GM21515 (cell line): ENCODE data around the gene STRIP1.
"Not testable (repeated sequence)": the region's sequence is repeated elsewhere in the genome, so short reads cannot be mapped to it uniquely, and the experiment has no call there.

Source experiments
- ATAC-seq: cut with Tn5 transposase; IDR thresholded peaks from one replicate; pipeline ENCODE4 v1.9.1; 2021; ENCODE audit not compliant: unreplicated experiment

The STRIP1 gene

GRCh38 chr1:110068646-110069403 is 34.4 kb downstream of the STRIP1 start:
- ATAC-seq = no peak

GRCh38 chr1:110069404-110070281 is 35.2 kb downstream of the STRIP1 start:
- no peak for ATAC-seq

DNA sequence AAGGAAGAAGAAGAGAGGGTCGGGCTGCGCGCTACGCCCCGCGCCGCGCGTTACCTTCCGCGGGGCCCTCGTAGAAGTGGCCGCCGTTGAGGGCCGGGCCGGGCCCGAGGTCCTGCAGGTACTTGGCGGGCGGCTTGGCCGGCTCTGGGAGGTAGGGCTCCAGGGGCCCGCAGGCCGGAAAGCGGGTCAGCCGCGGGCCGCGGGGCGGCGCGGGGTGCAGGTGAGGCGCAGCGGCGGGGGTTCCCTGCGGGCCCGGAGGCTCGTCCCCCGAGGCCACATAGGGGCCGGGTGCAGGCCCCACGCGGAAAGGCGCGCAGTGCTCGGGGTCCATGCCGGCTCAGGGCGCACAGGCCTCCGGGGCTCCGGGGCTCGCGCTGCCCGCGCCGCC is 35.9 kb downstream of the STRIP1 start:
- no peak for ATAC-seq

GRCh38 chr1:110070671-110071242 is 36.3 kb downstream of the STRIP1 start, which contains the start of gene ALX3:
Gene ALX3, minus strand, starts transcription at chr1:110070672. Its CDS starts 60 bp downstream, at chr1:110070612.
- no peak for ATAC-seq

GRCh38 chr1:110074166-110074565 is 39.7 kb downstream of the STRIP1 start:
- ATAC-seq = no peak

DNA sequence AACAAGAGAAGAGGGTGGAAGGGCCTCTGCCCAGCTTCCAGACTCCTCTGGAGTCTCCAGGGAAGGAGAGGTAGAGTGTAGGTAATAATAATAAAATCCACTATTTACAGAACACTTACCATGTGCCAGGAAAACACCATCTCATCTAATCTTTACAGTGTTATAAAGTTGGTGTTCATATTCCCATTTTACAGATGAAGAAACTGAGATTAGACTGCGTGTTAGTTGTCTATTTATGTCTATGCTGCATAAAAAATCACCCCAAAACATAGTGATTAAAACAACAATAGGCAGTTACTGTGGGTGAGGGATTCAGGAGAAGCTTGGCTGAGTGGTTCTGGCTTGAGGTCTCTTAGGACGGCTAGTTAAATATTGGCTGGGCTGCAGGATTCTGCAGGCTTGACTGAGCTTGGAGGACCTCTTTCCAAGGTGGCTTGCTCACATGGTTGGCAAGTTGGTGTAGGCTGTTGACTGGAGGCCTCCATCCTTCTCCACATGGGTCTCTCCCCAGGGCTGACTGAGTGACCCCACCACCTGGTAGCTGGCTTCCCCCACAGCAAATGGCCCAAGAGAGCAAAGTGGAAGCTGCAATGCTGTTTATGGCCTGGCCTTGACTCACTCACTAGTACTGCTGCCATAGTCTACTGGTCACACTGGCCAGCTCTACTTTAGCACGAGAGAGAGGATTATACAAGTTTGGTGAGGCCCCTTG is 42.5 kb downstream of the STRIP1 start:
- no peak for ATAC-seq

GRCh38 chr1:110079995-110080394 is 45.6 kb downstream of the STRIP1 start:
- ATAC-seq = not testable (repeated sequence)

DNA sequence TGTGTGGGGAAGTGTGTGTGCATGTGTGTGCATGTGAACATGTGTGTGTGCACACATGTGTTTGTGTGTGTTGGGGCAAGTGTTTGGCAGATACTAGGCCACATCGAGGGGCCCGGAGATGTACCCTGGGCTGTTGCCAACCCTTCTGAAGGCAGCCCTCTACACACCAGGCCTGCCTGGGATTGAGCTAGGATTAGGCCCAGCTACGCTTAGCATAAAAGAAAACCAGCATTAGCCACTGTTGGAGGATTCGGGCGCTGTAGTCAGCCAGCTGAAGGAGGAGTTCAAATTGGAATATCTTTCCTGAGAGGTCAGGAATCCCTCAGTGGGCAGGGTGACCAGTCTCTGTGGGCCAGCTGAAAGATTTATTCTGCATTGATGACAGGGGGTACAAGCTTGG is 46.6 kb downstream of the STRIP1 start:
- ATAC-seq = no peak

GRCh38 chr1:110082477-110082876 is 48.1 kb downstream of the STRIP1 start:
- no peak for ATAC-seq

GRCh38 chr1:110083061-110083865 is 48.8 kb downstream of the STRIP1 start:
- ATAC-seq = no peak

DNA sequence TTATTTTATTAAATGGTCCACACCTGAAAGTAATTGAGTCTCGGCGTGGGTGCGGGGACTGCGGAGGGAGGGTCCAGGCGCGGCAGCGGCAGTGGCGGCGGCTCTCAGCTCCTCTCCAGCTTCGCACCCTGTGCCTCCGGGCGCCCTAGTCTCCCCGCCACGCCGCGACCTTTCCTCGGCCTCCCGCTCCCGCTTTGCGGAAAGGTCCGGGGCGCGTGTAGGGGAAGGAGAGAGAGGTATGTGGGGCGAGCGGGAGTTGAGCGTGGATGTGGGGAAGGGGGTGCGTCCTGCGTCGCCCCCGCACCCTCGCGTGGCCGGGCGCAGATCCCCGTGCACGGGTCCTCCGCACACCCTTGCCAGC is 49.4 kb downstream of the STRIP1 start:
- no peak for ATAC-seq

GRCh38 chr1:110084227-110085078 is 50.0 kb downstream of the STRIP1 start:
- no peak for ATAC-seq

- ATAC-seq = no peak
Measured at GRCh38 chr1:110085671-110086070, 51.2 kb downstream of the STRIP1 start.

- ATAC-seq = no peak
Measured at GRCh38 chr1:110086961-110087360, 52.5 kb downstream of the STRIP1 start.

DNA sequence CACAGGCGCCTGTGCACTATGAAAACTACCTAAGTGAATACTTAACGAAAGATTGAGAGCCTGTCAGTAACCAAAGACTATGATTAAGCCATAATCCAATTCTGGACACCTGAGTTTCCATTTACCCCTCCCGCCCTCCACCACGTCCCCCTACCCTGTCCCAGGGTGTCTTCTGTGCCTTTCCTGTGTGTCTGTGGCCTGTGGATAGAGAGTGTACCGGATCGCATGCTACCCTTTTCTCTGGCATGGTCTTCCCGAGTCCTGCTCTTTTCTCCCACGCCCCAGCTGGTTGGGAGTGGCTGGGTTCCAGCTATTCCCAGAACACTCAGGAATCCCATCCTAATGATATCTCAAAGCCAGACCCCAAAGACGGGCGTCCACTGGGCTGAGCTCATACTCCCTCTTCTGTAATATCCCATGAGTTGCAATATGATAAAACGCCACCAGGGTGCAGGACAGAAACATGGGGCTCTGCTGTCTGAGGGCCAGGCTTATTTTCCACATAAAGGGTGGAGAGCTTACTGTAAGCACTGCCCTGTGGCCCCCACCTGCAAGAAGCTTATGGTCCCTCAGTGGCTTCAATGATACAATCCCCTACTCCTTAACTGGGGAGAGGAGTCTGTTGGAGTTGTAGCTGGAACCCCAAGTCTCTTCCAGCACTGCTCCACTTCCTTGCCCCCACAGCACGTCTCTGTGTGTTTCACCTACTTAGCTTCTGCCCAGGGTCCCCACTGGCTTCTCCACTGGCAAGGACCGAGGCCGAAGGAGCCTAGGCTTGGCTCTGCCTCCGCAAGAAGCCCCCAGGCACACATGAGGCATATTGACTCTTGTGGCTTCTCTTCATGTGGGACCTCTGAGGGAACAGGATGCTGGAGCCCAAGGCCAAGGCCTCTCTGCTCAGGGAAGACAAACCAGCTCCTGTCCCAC is 53.7 kb downstream of the STRIP1 start:
- no peak for ATAC-seq

- ATAC-seq = no peak
Measured at GRCh38 chr1:110088739-110089316, 54.4 kb downstream of the STRIP1 start.

- no peak for ATAC-seq
Measured at GRCh38 chr1:110089561-110090275, 55.3 kb downstream of the STRIP1 start.
